Motor neuron (in vitro differentiated cells): ENCODE data around the gene MRPS5. TPM values are rescaled to one million over a fixed set of nuclear protein-coding genes. Genes with fewer than 3 reads are reported as not detected.

Source experiments
- ATAC-seq, 8 experiments: fragments of 200-7000 bp; cut with Tn5 transposase; replicated peaks in 6 of 8; 2 replicates each; pipeline ENCODE4 v1.8.0; 2021; ENCODE audit warnings: mild to moderate bottlenecking in 8 of 8, moderate library complexity in 8 of 8
- H3K27ac ChIP-seq, 2 donors: fragments of 250-450 bp; sonication (Bioruptor Pico); 2 replicates each; pipeline ENCODE4 v1.9.0; 2021; ENCODE audit warnings: antibody characterized with exemption in 2 of 2, mild to moderate bottlenecking in 2 of 2, moderate library complexity in 1 of 2
- H3K4me1 ChIP-seq, 2 donors: fragments of 250-450 bp; sonication (Bioruptor Pico); replicated peaks in 1 of 2; 2 replicates each; pipeline ENCODE4 v1.6.1; 2021; ENCODE audit warnings: antibody characterized with exemption in 2 of 2, mild to moderate bottlenecking in 2 of 2, moderate library complexity in 1 of 2
- H3K4me3 ChIP-seq, 5 donors: fragments of 250-450 bp; sonication (Bioruptor Pico); 2 replicates each; pipeline ENCODE4 v1.9.0; 2021; ENCODE audit warnings: antibody characterized with exemption in 5 of 5, mild to moderate bottlenecking in 5 of 5, moderate library complexity in 4 of 5
- WGBS, 10 experiments: fragments of 450-650 bp; shearing (Covaris generic); methylation state at CpG; one replicate each; pipeline ENCODE4 v1.0.0; 2022; 5-methylcytosine and 5-hydroxymethylcytosine counted together
- in situ Hi-C, 9 experiments: fragments of 400-800 bp; cut with MboI; loops; one replicate each; pipeline ENCODE4 v1.15.0; 2021; ENCODE audit warnings: low sequenced_read_pairs in 9 of 9, low pct_unique_long_range_greater_than_20kb in 2 of 9; ENCODE audit not compliant: unreplicated experiment in 9 of 9
- total RNA-seq, 8 experiments: library from RNA; unstranded; fragments of 300-600 nt; gene quantifications; 2 replicates each; pipeline versions ENCODE4 v1.2.3 to v1.2.4, GENCODE V29; 2022

The MRPS5 gene
- total RNA-seq, 8 experiments from 2014 or later, result 41.9 to 96.7 (median 54.3) TPM

GRCh38 chr2:95063086-95063958 lies 58.3 kb downstream of the MRPS5 start:
- Histone ChIP-seq H3K4me1 (peaks cover 0 to 22% of the 10 kb centered on the region in 2 donors), H3K4me3 (no peak overlapping the region), H3K27ac (no peak overlapping the region)
- peak in 4 of 8 experiments; percentile 5 to 33 (median 24) for ATAC-seq
- 48 to 86% (median 64%) methylated on average over 2 to 10 of the region's 12 CpGs for WGBS, 10 experiments
- in situ Hi-C loops, result no loop called here

GRCh38 chr2:95062242-95063085 lies 59.1 kb downstream of the MRPS5 start:
- Histone ChIP-seq H3K4me1 (peaks cover 4 to 27% of the 10 kb centered on the region in 2 donors), H3K27ac (no peak overlapping the region), H3K4me3 (no peak overlapping the region)
- 7 to 75% (median 32%) methylated on average over 2 to 11 of the region's 11 CpGs; no CpG with 5 or more reads in 2 of the 10 experiments for WGBS, 10 experiments
- ATAC-seq, result peak in 7 of 8 experiments; percentile 38 to 88 (median 51)
- in situ Hi-C loops, result no loop called here

- Histone ChIP-seq H3K4me3 (no peak overlapping the region), H3K27ac (no peak overlapping the region), H3K4me1 (peaks cover 10 to 34% of the 10 kb centered on the region in 2 donors)
- in situ Hi-C loops, result no loop called here
- 30 to 71% (median 64%) methylated on average over 3 to 5 of the region's 11 CpGs; no CpG with 5 or more reads in 6 of the 10 experiments for WGBS, 10 experiments
- ATAC-seq, result no peak
Observed at GRCh38 chr2:95061601-95062183, 59.9 kb downstream of the MRPS5 start.

GRCh38 chr2:95061119-95061512 lies 60.5 kb downstream of the MRPS5 start:
- Histone ChIP-seq H3K4me1 (peaks cover 10 to 36% of the 10 kb centered on the region in 2 donors), H3K4me3 (no peak overlapping the region), H3K27ac (no peak overlapping the region)
- ATAC-seq, result no peak
- 67 to 100% (median 92%) methylated on average over 1 of the region's 1 CpG; no CpG with 5 or more reads in 6 of the 10 experiments for WGBS, 10 experiments
- in situ Hi-C loops, result no loop called here

GRCh38 chr2:95060446-95061118 lies 61.0 kb downstream of the MRPS5 start:
- in situ Hi-C loops, result no loop called here
- no peak overlapping the region for H3K27ac ChIP-seq
- peaks cover 10 to 36% of the 10 kb centered on the region in 2 donors for H3K4me1 ChIP-seq
- no peak overlapping the region for H3K4me3 ChIP-seq
- WGBS, 10 experiments, result 52 to 91% (median 81%) methylated on average over 2 to 7 of the region's 17 CpGs; no CpG with 5 or more reads in 1 of the 10 experiments
- no peak for ATAC-seq

- 38 to 100% (median 56%) methylated on average over 2 to 3 of the region's 12 CpGs; no CpG with 5 or more reads in 6 of the 10 experiments for WGBS, 10 experiments
- Histone ChIP-seq H3K4me3 (no peak overlapping the region), H3K4me1 (peaks cover 10 to 36% of the 10 kb centered on the region in 2 donors), H3K27ac (no peak overlapping the region)
- in situ Hi-C loops, result no loop called here
- ATAC-seq, result no peak
Observed at GRCh38 chr2:95059656-95060370, 61.8 kb downstream of the MRPS5 start.

GRCh38 chr2:95058989-95059641 lies 62.5 kb downstream of the MRPS5 start:
- ATAC-seq, result peak in 4 of 8 experiments; percentile 21 to 70 (median 58)
- in situ Hi-C loops, result no loop called here
- peaks cover 10 to 39% of the 10 kb centered on the region in 2 donors for H3K4me1 ChIP-seq
- H3K4me3 ChIP-seq, result no peak overlapping the region
- WGBS, 10 experiments, result 0 to 81% (median 55%) methylated on average over 1 to 4 of the region's 11 CpGs; no CpG with 5 or more reads in 2 of the 10 experiments
- H3K27ac ChIP-seq, result no peak overlapping the region

- H3K4me3 ChIP-seq, result no peak overlapping the region
- peaks cover 10 to 38% of the 10 kb centered on the region in 2 donors for H3K4me1 ChIP-seq
- WGBS, 10 experiments, result 52 to 100% (median 88%) methylated on average over 2 to 6 of the region's 9 CpGs; no CpG with 5 or more reads in 4 of the 10 experiments
- in situ Hi-C loops, result no loop called here
- no peak overlapping the region for H3K27ac ChIP-seq
- no peak for ATAC-seq
Observed at GRCh38 chr2:95058466-95058988, 63.1 kb downstream of the MRPS5 start.

GRCh38 chr2:95057535-95058370 lies 63.9 kb downstream of the MRPS5 start:
- peak in 5 of 8 experiments; percentile 84 to 93 (median 92) for ATAC-seq
- H3K27ac ChIP-seq, result no peak overlapping the region
- in situ Hi-C loops, result no loop called here
- peaks cover 10 to 33% of the 10 kb centered on the region in 2 donors for H3K4me1 ChIP-seq
- WGBS, 10 experiments, result 26 to 100% (median 60%) methylated on average over 1 to 22 of the region's 28 CpGs; no CpG with 5 or more reads in 1 of the 10 experiments
- H3K4me3 ChIP-seq, result no peak overlapping the region

- 33 to 100% (median 70%) methylated on average over 1 to 4 of the region's 15 CpGs; no CpG with 5 or more reads in 4 of the 10 experiments for WGBS, 10 experiments
- H3K4me1 ChIP-seq, result peaks cover 10 to 27% of the 10 kb centered on the region in 2 donors
- no peak overlapping the region for H3K27ac ChIP-seq
- peak in 6 of 8 experiments; percentile 19 to 60 (median 35) for ATAC-seq
- in situ Hi-C loops, result no loop called here
- no peak overlapping the region for H3K4me3 ChIP-seq
Observed at GRCh38 chr2:95056461-95057459, 64.8 kb downstream of the MRPS5 start.
